HG03196 (cell line): Measurements from ENCODE around the gene SLCO4A1.
"Not testable (repeated sequence)": the region's sequence is repeated elsewhere in the genome, so short reads cannot be mapped to it uniquely, and the experiment has no call there.

Experiments used
- ATAC-seq: cut with Tn5 transposase; IDR thresholded peaks from one replicate; pipeline ENCODE4 v1.9.1; 2021; ENCODE audit not compliant: unreplicated experiment

Gene SLCO4A1

DNA sequence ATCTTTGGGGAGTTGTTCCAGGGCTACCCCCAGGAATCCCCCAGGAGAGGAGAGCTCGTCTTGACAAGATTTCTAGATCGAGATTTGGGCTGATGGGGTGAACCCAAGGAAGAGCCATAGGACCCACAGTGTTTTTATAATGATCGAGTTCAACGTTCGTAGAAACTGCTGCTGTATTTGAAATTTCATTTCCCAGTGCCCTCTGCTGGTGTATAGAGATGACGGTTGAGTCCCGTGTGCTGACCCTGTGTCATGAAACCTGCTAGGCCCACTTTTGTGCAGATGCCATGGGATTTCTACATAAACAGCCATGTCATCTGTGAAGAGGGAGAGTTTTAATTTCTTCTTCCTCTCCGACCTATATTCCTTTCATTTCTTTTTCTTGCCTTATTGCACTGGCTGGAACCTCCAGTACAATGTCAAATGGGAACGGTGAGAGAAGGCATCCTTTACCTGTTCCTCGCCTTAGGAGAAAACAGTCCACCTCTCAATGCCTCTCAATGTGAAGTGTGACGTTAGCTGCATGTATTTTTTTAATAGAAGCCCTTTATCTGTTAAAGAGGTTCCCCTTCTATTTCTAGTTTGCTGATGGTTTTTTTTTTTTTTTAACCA is 37.8 kb downstream of the SLCO4A1 start:
- ATAC-seq = no peak

DNA sequence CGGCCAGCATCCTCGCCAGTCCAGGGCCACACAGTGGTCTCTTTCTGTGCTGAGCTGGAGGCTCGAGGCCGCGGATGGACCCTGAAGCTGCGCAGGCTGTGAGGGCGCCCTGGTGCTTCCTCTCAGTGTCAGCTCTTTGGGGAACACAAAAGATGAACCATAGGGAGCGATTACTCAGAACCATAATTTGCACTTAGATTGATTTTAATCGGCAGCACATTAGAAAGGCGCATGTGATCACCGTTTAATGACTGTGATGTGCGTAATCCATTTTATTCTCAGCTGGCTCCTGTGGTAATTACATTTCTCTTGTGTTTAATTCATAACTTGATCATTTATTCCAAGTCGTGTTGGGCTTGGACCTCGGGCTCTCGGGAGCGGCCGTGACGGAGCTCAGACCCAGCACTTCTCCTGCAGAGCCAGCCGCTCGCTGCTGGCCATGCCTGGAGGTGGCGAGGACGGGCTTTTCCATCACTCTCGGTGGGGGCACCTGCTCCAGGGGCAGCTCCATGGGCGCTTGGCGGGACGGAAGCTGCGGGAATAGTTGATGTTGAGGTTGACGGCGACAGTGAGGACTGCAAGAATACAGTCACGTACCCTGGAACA is 40.7 kb downstream of the SLCO4A1 start:
- ATAC-seq = no peak

DNA sequence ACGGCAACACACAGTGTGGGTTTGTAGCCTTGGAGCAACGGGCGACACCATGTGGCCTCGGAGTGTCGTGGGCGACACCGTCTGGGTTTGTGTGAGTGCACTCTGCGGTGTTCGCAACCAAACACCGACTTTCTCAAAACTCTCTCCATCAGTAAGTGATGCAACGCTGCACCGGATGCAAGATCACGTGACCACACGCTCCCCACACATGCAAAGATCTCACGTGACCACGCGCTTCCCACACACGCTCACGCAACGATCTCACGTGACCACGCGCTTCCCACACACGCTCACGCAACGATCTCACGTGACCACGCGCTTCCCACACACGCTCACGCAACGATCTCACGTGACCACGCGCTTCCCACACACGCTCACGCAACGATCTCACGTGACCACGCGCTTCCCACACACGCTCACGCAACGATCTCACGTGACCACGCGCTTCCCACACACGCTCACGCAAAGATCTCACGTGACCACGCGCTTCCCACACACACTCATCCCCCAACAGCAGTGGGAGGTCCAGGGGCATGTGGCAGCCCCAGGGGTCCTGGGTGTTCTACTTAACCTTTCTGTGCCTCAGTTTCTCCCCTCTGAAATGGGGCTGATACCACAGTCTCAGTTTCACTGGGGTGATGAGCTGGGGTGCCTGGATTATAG is 41.5 kb downstream of the SLCO4A1 start:
- ATAC-seq = not testable (repeated sequence)

DNA sequence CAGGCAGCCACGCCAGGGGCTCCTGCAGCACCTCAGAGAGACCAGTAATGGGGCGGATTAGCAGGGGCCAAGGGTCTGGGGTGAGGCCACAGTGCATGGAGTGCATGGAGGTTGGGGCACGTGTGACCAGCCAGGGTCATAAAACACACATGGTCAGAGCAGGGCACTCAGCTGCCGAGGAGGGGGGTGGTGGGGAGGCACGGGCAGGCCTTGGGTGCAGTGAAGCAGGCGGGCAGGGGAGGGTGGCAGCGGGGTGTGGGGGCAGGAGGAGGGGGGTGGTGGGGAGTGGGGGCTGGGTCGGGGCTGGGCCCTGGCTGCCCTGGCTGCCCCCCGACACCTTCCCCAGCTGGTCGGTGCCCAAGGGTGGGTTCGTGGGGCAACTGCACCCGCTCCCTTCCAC is 42.7 kb downstream of the SLCO4A1 start:
- ATAC-seq = no peak

DNA sequence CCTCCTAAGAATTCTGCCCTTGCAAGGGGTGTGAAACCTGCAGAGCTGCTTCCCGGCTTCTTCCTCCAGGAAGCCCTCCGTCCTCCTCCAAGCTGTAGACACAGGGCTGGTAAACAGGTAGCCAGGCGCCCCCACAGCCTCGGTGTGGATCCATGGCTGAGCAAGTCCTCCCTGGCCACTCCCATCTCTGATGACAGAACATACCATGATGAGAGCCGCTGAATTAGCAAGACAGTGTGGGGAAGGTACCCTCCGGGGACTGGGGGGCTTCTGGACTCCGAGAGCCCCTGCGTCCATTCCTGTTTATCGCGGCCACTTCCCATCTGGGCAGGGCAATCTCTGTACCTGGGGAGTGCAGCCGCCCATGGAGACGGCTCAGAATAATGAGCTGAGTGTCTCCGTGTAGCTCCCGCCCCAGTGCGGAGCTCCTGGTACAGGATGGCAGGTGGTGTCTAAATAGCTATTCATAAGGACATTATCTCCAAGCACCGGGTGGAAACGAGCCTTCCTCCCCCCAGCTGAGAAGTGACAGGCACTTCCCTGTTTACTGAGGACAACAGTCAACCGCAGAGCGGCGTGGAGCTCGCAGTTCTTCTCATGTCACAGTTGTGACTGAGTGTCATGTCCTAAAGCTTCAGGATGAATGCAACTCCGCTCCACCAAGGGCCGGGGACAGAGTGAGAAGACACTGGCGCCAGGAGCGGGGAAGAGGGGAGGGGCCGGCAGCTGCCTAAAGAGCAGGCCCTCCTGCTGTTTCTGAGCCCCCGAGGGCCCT is 43.7 kb downstream of the SLCO4A1 start:
- ATAC-seq = no peak

DNA sequence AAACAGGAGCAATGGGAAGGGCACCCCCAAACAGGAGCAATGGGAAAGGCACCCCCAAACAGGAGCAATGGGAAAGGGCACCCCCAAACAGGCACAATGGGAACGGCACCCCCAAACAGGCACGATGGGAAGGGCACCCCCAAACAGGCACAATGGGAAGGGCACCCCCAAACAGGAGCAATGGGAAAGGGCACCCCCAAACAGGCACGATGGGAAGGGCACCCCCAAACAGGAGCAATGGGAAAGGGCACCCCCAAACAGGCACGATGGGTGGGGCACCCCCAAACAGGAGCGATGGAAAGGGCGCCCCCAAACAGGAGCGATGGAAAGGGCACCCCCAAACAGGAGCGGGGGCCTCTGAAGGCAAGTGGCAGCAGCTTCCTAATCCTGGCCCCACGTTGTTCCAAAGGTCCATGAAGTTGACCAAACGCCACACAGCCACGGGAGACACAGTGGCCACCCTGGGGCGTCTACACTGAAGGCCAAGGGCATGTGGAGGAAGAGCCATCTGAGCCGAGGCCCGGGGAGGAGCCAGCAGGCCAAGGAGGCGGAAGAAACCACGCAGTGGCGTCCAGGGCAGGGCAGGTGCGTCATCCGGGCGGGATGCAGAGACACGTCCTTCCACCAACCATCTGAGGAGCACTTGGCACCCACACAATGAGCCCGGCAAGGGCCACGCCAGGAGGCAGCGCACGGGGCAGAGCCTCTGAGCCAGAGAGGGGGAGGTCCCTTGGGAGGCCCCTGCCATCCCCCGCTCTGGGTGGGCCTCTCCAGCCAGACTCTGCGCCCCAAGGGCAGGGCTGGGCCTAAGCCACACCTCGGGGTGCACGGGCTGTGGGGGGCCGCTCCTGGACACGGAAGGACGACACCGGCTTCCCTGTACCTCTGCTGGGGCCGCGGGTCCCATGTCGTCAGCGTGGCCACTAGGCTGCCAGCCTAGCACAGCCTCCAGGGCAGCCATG is 44.8 kb downstream of the SLCO4A1 start:
- ATAC-seq = no peak

DNA sequence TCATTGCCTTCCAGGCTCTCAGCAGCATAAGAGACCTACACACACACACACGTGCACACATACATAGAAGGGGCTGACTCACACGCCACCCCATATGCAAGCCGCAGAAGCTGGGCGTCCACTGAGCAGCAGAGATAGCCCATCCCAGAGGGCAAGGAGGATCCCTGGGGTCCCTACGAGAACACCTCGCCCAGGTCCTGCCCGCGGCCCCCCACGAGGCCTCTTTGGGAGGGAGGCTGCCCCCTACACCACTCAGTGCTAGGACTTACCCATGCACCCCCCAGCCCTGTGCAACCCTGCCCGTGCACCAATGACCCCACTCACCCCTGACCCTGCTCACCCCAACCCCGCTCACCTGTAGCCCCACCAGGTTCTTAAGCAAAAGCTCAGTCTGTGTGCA is 45.8 kb downstream of the SLCO4A1 start:
- ATAC-seq = no peak

DNA sequence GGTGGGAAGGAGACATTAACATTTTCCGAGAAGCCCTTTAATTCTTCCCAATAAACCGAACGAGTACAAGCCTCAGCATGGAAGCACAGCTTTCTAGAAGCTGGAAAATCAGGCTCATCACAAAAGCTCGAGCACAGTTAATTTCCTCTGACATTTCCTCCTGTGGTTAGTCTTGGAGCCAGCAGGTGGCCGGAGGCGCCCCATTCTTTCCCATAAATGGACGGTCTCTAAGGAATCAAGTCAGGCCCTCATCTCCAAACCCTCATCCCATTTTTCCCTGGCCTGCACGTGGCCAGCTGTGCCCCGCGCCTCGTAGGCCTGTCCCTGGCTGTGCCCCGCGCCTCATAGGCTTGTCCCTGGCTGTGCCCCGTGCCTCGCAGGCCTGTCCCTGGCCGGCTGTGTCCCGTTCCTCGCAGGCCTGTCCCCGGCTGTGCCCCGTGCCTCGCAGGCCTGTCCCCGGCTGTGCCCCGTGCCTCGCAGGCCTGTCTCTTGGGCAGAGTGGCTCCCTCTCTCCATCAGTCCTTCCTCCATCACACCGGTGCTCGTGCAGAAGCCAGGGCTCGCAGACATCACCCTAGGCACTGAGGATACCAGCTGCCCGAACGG is 46.7 kb downstream of the SLCO4A1 start:
- no peak for ATAC-seq

DNA sequence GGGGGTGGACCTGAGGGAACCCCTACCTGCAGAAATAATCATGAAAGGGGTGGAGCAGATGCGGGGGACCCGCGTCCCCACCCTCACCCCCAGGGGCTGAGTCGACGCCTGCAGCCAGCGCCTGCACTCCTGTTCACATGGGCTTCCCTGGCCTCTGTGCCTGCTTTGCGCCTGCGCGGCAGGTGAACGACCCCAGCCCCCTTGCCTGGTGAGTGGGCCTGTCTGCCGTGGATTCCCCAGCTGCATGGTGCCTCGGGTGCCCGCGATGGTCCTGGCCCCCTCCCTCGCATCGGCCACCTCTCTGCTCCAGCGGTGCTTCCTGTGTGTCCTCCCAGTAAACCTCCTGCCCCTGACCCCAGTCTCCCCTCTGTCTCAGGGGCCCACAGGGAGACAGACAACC is 47.6 kb downstream of the SLCO4A1 start:
- ATAC-seq = no peak

DNA sequence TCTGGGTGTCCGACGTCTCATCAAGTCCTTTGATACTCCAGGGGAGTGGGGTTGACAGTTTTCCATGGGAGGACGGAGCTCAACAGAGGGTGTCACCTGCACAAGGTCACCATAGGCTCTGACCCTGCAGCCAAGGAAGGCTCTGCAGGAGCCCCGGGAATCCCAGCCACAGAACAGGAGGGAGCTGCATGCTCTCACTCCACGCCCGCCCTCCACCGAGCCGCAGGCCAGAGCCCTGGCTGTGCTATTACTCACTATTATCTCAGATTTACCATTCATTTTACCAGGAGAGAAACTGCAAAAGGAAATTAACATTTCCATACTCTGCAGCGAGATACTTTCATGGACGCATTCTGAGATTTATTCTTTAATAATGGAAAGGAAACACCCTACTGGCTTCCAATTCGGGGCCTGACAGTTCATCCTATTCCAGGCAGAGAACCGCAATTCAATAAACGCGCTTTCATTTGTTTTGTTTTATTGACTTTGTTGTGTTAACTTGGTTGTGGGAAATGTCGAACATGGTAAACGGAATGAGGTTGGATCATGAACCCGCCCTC is 48.0 kb downstream of the SLCO4A1 start:
- ATAC-seq = no peak

DNA sequence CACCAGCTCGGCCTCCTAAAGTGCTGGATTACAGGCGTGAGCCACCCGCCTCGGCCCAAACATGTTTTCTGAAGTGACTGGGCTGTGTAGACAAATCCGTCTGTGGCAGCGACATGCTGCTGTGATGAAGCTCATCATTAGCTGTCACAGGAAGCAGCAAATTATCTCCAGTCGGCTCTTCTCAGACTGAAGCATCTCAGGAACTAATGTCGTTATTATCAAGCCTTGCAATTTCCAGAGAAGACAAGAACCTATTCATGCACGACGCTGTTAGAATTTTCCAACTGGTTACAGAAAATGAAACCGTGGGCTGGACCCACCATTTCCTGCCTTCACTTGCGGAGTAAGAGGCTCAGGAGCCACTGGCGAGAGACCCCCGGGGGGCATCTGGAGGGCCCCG is 49.2 kb downstream of the SLCO4A1 start:
- ATAC-seq = no peak

DNA sequence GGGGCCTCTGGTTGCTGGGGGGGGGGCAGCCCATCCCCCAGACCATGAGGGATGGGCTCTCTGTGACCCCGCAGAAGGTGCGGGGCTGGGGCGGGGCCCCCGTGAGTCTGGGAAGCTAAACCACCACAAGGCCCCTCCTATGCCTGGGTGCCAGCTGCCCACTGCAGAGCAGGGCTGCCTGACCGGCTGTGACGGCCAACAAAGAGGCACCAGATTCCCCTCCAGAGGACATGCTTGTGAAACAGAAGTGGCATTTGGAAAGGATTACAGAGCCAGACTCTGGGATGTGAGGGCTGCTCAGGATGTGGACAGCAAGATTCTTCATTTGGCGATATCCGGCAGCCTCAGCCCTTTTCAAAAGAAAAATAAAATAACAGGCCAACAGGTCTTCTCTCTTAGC is 49.9 kb downstream of the SLCO4A1 start:
- ATAC-seq = no peak

DNA sequence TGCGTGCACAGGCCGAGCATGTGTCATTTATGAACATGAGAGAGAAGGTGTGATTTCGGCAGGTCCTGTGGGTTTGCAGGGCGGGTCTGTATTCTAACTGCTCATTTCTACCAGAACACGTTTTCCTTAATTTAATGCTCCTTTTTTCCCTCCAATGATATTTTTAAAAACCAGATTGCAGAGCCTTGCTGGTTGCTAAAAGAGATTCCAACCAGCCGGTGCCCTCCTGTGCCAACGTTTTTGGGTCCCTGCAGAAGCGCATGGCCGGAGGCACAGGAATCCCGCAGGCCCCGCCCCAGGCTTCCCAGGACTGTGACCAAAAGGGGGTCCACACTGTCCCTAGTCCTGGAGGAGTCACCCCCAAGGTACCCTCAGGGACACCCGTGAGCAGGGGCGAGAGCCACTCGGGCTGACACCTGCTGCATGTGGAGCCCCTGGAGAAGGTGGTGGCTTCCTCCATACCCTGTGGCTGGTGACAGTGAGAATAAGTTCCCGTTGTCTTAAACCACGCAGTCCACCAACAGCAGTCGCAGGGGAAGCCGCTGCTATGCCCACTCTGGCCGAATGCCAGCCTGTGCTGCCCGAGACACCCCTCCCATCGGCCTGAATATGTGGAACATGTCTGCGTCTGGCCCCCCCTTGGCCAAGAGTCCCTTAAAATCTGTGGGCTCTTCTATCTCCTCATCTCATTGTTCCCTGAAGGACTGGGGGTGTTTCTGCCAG is 50.7 kb downstream of the SLCO4A1 start:
- ATAC-seq = no peak

DNA sequence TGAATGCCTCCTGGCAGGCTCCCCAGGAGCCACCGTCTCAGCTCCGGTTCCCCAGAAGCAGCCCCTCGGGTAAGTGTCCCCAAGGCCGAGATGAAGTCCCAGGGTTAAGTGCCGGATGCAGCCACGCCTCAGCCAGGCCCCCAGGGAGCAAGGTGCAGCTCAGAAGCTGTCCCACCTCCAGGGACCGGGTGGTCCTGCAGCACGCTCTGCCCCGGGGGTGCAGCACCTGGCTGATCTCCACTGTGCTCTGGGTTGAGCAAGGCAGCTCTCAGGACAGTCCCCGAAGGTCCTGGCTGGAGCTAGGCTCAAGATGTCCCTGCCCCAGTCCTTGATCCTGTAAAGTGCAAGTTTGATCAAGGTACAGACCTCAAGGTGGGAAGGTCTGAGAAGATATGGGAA is 51.2 kb downstream of the SLCO4A1 start:
- ATAC-seq = no peak

DNA sequence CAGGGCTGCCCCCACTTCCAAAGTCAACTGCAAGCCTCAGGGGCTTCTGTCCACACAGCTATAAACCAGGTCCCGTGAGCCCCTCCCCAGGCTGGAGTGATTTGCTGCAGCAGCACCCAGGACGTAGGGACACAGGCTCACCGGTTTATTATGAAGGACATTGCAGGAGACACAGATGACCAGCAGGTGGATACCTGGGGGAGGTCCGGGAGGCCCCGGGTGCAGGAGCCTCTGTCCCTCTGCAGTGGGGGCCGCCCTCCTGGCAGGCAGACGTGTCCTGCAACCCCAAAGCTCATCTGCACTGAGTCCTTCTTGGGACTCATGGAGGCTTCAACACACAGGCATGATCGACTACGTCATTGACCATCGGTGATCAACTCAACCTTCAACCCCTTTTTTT is 51.8 kb downstream of the SLCO4A1 start:
- no peak for ATAC-seq

DNA sequence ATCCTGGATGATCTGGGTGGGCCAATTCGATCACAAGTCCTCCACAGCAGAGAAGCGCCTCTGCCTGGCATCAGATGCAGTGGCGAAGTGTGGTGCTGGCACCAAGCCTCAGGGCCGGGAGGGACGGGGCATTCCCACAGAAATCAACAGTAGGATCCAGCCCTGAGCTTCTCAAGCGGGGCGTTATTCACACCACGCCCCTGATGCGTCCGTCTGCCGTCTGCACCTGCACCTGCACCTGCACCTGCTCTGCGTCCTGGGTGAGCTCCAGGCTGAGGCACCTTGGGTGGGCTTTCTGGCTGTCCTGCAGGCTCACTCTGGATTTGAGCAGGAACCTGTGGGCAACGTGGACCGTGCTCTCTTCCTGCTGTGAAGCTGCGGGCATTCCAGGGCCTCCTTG is 52.6 kb downstream of the SLCO4A1 start:
- ATAC-seq = no peak

DNA sequence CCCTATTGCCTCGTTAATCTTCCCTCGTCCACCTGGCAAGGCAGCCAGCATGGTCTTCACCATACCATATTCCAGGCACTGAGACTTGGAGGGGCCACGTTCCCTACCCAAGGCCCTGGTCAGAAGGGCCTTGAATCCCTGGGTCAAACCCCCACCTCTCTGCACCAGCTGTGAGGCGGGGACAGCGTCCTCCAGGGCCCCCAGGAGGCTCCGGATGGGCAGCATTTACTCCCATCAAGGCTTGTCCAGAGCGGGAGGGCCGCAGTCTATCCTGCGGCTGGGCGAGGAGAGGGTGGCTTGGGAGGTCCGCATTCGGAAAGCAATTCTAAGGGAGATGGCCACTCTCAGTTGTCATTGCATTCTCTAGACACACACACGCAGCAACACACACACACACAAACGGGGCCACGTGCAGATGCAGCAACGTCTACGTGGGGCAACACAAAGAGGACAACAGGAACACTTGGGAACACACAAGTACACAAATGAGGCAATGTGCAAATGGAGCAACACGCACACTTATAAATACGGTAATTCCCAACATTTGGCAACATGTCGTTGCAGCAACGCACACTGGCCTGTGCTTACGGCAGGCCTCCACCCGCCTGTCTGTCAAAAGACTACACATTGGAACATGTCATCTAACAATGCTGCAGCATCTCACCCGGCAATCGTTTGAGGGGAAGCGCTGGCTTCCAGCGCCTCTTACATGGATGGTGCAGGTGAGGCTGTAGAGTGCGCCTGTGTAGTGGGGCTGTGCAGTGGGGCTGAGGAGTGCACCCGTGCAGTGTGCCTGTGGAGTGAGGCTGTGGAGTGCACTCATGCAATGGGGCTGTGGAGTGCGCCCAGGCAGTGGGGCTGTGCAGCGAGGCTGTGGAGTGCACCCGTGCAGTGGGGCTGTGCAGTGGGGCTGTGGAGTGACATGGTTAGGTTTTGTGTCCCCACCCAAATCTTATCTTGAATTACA is 53.4 kb downstream of the SLCO4A1 start:
- ATAC-seq = no peak

DNA sequence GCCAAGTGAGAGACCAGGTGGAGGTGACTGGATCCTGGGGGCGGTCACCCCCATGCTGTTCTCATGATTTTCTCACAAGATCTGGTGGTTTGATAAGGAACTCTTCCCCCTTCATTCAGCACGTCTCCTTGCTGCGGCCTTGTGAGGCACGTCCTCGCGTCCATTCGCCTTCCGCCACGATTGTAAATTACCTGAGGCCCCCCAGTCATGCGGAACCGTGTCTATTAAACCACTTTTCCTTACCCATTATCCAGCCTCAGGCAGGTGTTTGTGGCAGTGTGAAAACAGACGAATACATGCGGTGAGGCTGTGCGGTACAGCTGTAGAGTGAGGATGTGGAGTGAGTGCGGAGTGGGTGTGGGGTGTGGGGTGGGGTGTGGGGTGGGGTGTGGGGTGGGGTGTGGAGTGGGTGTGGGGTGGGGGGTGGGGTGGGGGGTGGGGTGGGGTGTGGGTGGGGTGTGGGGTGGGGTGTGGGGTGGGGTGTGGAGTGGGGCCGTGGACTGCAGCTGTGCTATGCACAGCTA is 54.2 kb downstream of the SLCO4A1 start:
- no peak for ATAC-seq
